Keratinocyte (primary cell): Measurements from ENCODE around the gene FUT4. TPM values are rescaled to one million over a fixed set of nuclear protein-coding genes. Genes with fewer than 3 reads are reported as not detected.

Experiments used
- DNase-seq: peaks from one replicate; pipeline ENCODE4 v3.0.0-alpha.2; 2011; ENCODE audit warnings: low read depth, missing footprints, low spot score
- FAIRE-seq: peaks from 2 replicates; lab custom pipeline; 2011; peaks lifted over from hg19 to GRCh38; lab: Jason Lieb, UNC
- H2AFZ ChIP-seq: 2 replicates; pipeline ENCODE4 v1.6.0; 2012; ENCODE audit warnings: low read length, control low read depth, inconsistent platforms; ENCODE audit not compliant: control insufficient read depth
- H3K27ac ChIP-seq: 2 replicates; pipeline ENCODE4 v1.5.1; 2011; ENCODE audit warnings: low read length; ENCODE audit not compliant: control insufficient read depth, insufficient read depth
- H3K27me3 ChIP-seq: 3 replicates; pipeline ENCODE4 v1.6.0; 2011; ENCODE audit warnings: low read length; ENCODE audit not compliant: control insufficient read depth, insufficient read depth; ENCODE audit errors: extremely low read depth
- H3K36me3 ChIP-seq, 2 experiments: 2 replicates in 1 of 2; 3 replicates in 1 of 2; pipeline ENCODE4 v1.5.1; 2011; ENCODE audit warnings: low read length in 2 of 2, mild to moderate bottlenecking in 1 of 2; ENCODE audit not compliant: control insufficient read depth in 2 of 2, insufficient read depth in 2 of 2; ENCODE audit errors: extremely low read depth in 1 of 2
- H3K4me1 ChIP-seq: 3 replicates; pipeline ENCODE4 v1.5.1; 2011; ENCODE audit warnings: low read length; ENCODE audit not compliant: control insufficient read depth, insufficient read depth; ENCODE audit errors: extremely low read depth
- H3K4me2 ChIP-seq: 3 replicates; pipeline ENCODE4 v1.6.0; 2011; ENCODE audit warnings: low read depth, low read length; ENCODE audit not compliant: control insufficient read depth, insufficient read depth; ENCODE audit errors: extremely low read depth
- H3K4me3 ChIP-seq, 3 experiments: fragments of 200-600 bp in 1 of 3; sonication (generic) in 1 of 3; 2 replicates in 2 of 3; 3 replicates in 1 of 3; pipeline ENCODE4 v1.5.1; 2011 to 2016; ENCODE audit warnings: low read length in 3 of 3, mild to moderate bottlenecking in 3 of 3, control low read depth in 2 of 3, inconsistent platforms in 1 of 3, low read depth in 1 of 3, mixed read lengths in 1 of 3, mixed run types in 1 of 3, moderate library complexity in 1 of 3; ENCODE audit not compliant: control insufficient read depth in 2 of 3, insufficient read depth in 2 of 3; ENCODE audit errors: extremely low read depth in 1 of 3
- H3K79me2 ChIP-seq: 2 replicates; pipeline ENCODE4 v1.6.0; 2012; ENCODE audit warnings: low read length; ENCODE audit not compliant: control insufficient read depth, insufficient read depth
- H3K9ac ChIP-seq: 3 replicates; pipeline ENCODE4 v1.6.0; 2011; ENCODE audit warnings: low read length; ENCODE audit not compliant: control insufficient read depth, insufficient read depth; ENCODE audit errors: extremely low read depth
- H3K9me1 ChIP-seq: 3 replicates; pipeline ENCODE4 v1.6.0; 2011; ENCODE audit warnings: low read length; ENCODE audit not compliant: control insufficient read depth, insufficient read depth; ENCODE audit errors: extremely low read depth
- H3K9me3 ChIP-seq: 2 replicates; pipeline ENCODE4 v1.5.1; 2012; ENCODE audit warnings: low read depth, low read length; ENCODE audit not compliant: control insufficient read depth
- H4K20me1 ChIP-seq: 3 replicates; pipeline ENCODE4 v1.6.0; 2011; ENCODE audit warnings: low read length; ENCODE audit not compliant: control insufficient read depth, insufficient read depth; ENCODE audit errors: extremely low read depth
- CTCF ChIP-seq, 3 experiments: IDR thresholded peaks in 1 of 3; conservative IDR thresholded peaks in 1 of 3; optimal IDR thresholded peaks in 1 of 3; 2 replicates in 2 of 3; 3 replicates in 1 of 3; pipeline versions ENCODE3 to v1.5.1; 2011; ENCODE audit warnings: low read length in 3 of 3, mild to moderate bottlenecking in 3 of 3, moderate library complexity in 2 of 3, control low read depth in 1 of 3, inconsistent platforms in 1 of 3; ENCODE audit not compliant: insufficient read depth in 2 of 3; ENCODE audit errors: extremely low read depth in 1 of 3
- EZH2 ChIP-seq: IDR thresholded peaks from one replicate; pipeline ENCODE4 v1.6.1; 2012; ENCODE audit warnings: inconsistent platforms, mild to moderate bottlenecking, low read length, moderate library complexity
- dilution Hi-C: fragments of 300-500 bp; cut with MboI; formaldehyde crosslinking; loops from one replicate; pipeline ENCODE4 v1.7.0; 2020; ENCODE audit warnings: low sequenced_read_pairs; ENCODE audit not compliant: extremely low pct_ligation_motif_present
- polyA plus RNA-seq, 5 experiments: library from polyadenylated mRNA; depleted of rRNA in 3 of 5; stranded (reverse) in 3 of 5; stranded (forward) in 1 of 5; unstranded in 1 of 5; fragments of >200 nt; gene quantifications; 1 replicate in 1 of 5; 2 replicates in 3 of 5; 3 replicates in 1 of 5; pipeline versions ENCODE4 v1.2.1 to v1.2.3, GENCODE V29; 2011 to 2012; ENCODE audit warnings: missing spikeins in 2 of 5, low read depth in 1 of 5, low replicate concordance in 1 of 5

The FUT4 gene
- polyA plus RNA-seq, 1 donor (not counting 4 experiments of a cell fraction or from before 2014, with no cell fraction given): 0.39 TPM

GRCh38 chr11:94545264-94546161 is 1.8 kb downstream of the FUT4 start:
- H3K9ac ChIP-seq: peak overlapping the region; percentile 49
- H4K20me1 ChIP-seq: no peaks in the 10 kb centered on the region
- peaks cover 19% of the 10 kb centered on the region for H3K27me3 ChIP-seq
- H3K27ac ChIP-seq: no peak overlapping the region
- H3K4me3 ChIP-seq: peak overlapping the region; percentile 29 to 34 (median 29)
- no peak for FAIRE-seq
- dilution Hi-C loops: no loop called here
- peak overlapping the region; percentile 52 for H2AFZ ChIP-seq
- H3K9me3 ChIP-seq: no peaks in the 10 kb centered on the region
- DNase-seq: no peak
- H3K9me1 ChIP-seq: peaks cover 2% of the 10 kb centered on the region
- H3K36me3 ChIP-seq: no peaks in the 10 kb centered on the region
- no peak for TF ChIP-seq CTCF (optimal IDR thresholded peaks at IDR 0.05 in 1 of 3, IDR thresholded peaks at IDR 0.05 in 1 of 3, conservative IDR thresholded peaks at IDR 0.05 in 1 of 3; ENCODE audit: extremely low read depth in 1 of 3, insufficient read depth in 2 of 3, low read length in 3 of 3)
- TF ChIP-seq EZH2: no peak
- H3K79me2 ChIP-seq: no peaks in the 10 kb centered on the region
- H3K4me1 ChIP-seq: peaks cover 16% of the 10 kb centered on the region
- peak overlapping the region; percentile 76 for H3K4me2 ChIP-seq

GRCh38 chr11:94546162-94546470 is 2.4 kb downstream of the FUT4 start:
- TF ChIP-seq CTCF (optimal IDR thresholded peaks at IDR 0.05 in 1 of 3, IDR thresholded peaks at IDR 0.05 in 1 of 3, conservative IDR thresholded peaks at IDR 0.05 in 1 of 3; ENCODE audit: extremely low read depth in 1 of 3, insufficient read depth in 2 of 3, low read length in 3 of 3) (no peak), EZH2 (peak; percentile 31)
- Histone ChIP-seq H3K4me2 (peak overlapping the region; percentile 76), H3K27ac (no peak overlapping the region), H3K4me1 (peaks cover 16% of the 10 kb centered on the region), H4K20me1 (no peaks in the 10 kb centered on the region), H3K9me3 (no peaks in the 10 kb centered on the region), H2AFZ (no peak overlapping the region), H3K79me2 (no peaks in the 10 kb centered on the region), H3K27me3 (peaks cover 18% of the 10 kb centered on the region), H3K4me3 (peak overlapping the region; percentile 29 to 30 (median 29)), H3K9me1 (peaks cover 2% of the 10 kb centered on the region), H3K36me3 (no peaks in the 10 kb centered on the region), H3K9ac (no peak overlapping the region)
- DNase-seq: no peak
- no peak for FAIRE-seq
- dilution Hi-C loops: no loop called here
